ENCODE measurements around the gene ELL2. TPM values are rescaled to one million over a fixed set of nuclear protein-coding genes. Genes with fewer than 3 reads are reported as not detected.

The ELL2 gene
- polyA plus RNA-seq, 1 of the 3 experiments (the other 2 are of a cell fraction), result 18.4 TPM

- no peak overlapping the region for H2AFZ ChIP-seq (ENCODE audit: low read depth)
- peaks cover 57% of the 10 kb centered on the region for H3F3A ChIP-seq (replicated peaks; ENCODE audit: insufficient read depth)
- ChIA-PET POLR2A (no interaction called here), CTCF (interaction anchor here (0.7 to 12.9 kb wide), 5 partner anchors 8 to 473 kb away, joined by 3 to 157 read pairs (median 3); no protein-coding TSS in a partner anchor)
- no peaks in the 10 kb centered on the region for H3K79me2 ChIP-seq (ENCODE audit: insufficient read depth)
- H3K4me3 ChIP-seq (ENCODE audit: low read depth in 2 of 2, low read length in 1 of 2), result no peak overlapping the region
- no peak overlapping the region; the same call in 1 of the 2 replicates for H3K4me2 ChIP-seq
- H3K9me2 ChIP-seq, result no peaks in the 10 kb centered on the region
- 86% methylated on average over 8 of the region's 8 CpGs for WGBS (ENCODE audit: low lambda C conversion rate)
- DNase-seq, result no peak
- H3K36me3 ChIP-seq (replicated peaks in 1 of 2; ENCODE audit: control insufficient read depth in 1 of 2, insufficient read depth in 2 of 2, low read length in 1 of 2), result no peaks in the 10 kb centered on the region
- no peaks in the 10 kb centered on the region for H3K9me3 ChIP-seq
- H4K20me1 ChIP-seq (ENCODE audit: insufficient read depth), result no peaks in the 10 kb centered on the region
- no peaks in the 10 kb centered on the region for H3K27me3 ChIP-seq (ENCODE audit: insufficient read depth)
- peaks cover 2 to 35% of the 10 kb centered on the region in 2 experiments; a peak in 3 of 4 replicates for H3K4me1 ChIP-seq (ENCODE audit: control insufficient read depth in 1 of 2, insufficient read depth in 2 of 2, low read depth in 1 of 2, low read length in 1 of 2)
- H3K9ac ChIP-seq, result peak overlapping the region; percentile 62
- TF ChIP-seq FOXM1 (IDR thresholded peaks at IDR 0.05; ENCODE audit: low read depth) (no peak), CHD2 (IDR thresholded peaks at IDR 0.05; ENCODE audit: low read length, partially characterized antibody) (no peak), REST (IDR thresholded peaks at IDR 0.05; ENCODE audit: low read depth, low read length) (no peak), ELF1 (IDR thresholded peaks at IDR 0.05) (no peak), FOSL2 (IDR thresholded peaks at IDR 0.05; ENCODE audit: borderline replicate concordance, low read depth) (no peak), RXRA (IDR thresholded peaks at IDR 0.05; ENCODE audit: borderline replicate concordance, low read depth) (no peak), RCOR1 (IDR thresholded peaks at IDR 0.05; ENCODE audit: low read length) (no peak), JUND (IDR thresholded peaks at IDR 0.05) (no peak), TCF12 (IDR thresholded peaks at IDR 0.05) (no peak), MXI1 (IDR thresholded peaks at IDR 0.05; ENCODE audit: low read depth, low read length) (no peak), RAD21 (IDR thresholded peaks at IDR 0.05; ENCODE audit: low read length) (no peak), RFX5 (IDR thresholded peaks at IDR 0.05; ENCODE audit: low read length) (no peak), TEAD4 (IDR thresholded peaks at IDR 0.05; ENCODE audit: borderline replicate concordance, insufficient read depth) (no peak), GATA2 (CRISPR knock-in tag; IDR thresholded peaks at IDR 0.05) (no peak), SMC3 (IDR thresholded peaks at IDR 0.05; ENCODE audit: low read depth, low read length) (no peak)
- TF ChIP-seq, protein P1, sequence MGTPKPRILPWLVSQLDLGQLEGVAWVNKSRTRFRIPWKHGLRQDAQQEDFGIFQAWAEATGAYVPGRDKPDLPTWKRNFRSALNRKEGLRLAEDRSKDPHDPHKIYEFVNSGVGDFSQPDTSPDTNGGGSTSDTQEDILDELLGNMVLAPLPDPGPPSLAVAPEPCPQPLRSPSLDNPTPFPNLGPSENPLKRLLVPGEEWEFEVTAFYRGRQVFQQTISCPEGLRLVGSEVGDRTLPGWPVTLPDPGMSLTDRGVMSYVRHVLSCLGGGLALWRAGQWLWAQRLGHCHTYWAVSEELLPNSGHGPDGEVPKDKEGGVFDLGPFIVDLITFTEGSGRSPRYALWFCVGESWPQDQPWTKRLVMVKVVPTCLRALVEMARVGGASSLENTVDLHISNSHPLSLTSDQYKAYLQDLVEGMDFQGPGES (IDR thresholded peaks at IDR 0.05; ENCODE audit: low read depth, low read length), result no peak
- TF ChIP-seq, protein P2, sequence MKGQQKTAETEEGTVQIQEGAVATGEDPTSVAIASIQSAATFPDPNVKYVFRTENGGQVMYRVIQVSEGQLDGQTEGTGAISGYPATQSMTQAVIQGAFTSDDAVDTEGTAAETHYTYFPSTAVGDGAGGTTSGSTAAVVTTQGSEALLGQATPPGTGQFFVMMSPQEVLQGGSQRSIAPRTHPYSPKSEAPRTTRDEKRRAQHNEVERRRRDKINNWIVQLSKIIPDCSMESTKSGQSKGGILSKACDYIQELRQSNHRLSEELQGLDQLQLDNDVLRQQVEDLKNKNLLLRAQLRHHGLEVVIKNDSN (IDR thresholded peaks at IDR 0.05; ENCODE audit: borderline replicate concordance, low read depth), result no peak
- TF ChIP-seq, protein P3, sequence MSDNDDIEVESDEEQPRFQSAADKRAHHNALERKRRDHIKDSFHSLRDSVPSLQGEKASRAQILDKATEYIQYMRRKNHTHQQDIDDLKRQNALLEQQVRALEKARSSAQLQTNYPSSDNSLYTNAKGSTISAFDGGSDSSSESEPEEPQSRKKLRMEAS (IDR thresholded peaks at IDR 0.05; ENCODE audit: low read depth), result no peak
- peak overlapping the region in 1 of 2 experiments; percentile 95; a peak in 3 of 4 replicates for H3K27ac ChIP-seq (ENCODE audit: low read depth in 2 of 2, low read length in 1 of 2)
These were observed 98.8 kb downstream of the ELL2 start for GRCh38 chr5:95862671-95863382.

Data from SK-N-SH (cell line).